HG02943 (cell line): ENCODE measurements around the gene OTOL1.

Experiments used
- ATAC-seq: cut with Tn5 transposase; IDR thresholded peaks from one replicate; pipeline ENCODE4 v1.9.1; 2021; ENCODE audit warnings: mild to moderate bottlenecking, low read depth, moderate library complexity; ENCODE audit not compliant: unreplicated experiment

The OTOL1 gene

DNA sequence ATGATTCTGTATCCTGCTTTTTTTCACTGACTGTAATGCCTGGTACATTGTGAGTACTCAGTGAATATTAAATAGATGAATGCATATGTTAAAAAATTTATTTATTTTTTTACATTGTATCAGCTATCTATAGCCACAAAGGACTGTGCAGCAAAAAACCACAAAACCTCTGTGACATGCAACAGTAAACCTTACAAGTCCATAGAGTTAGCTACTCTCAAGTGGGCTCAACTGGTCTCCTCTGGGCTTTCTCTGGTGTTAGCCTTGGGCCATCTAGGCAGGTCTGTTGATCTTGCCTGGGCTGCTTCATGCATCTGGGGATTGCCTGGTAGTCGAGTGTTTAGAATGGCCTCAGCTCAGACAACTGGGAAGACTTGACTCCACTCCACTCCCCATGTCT is 35.3 kb downstream of the OTOL1 start:
- no peak for ATAC-seq

DNA sequence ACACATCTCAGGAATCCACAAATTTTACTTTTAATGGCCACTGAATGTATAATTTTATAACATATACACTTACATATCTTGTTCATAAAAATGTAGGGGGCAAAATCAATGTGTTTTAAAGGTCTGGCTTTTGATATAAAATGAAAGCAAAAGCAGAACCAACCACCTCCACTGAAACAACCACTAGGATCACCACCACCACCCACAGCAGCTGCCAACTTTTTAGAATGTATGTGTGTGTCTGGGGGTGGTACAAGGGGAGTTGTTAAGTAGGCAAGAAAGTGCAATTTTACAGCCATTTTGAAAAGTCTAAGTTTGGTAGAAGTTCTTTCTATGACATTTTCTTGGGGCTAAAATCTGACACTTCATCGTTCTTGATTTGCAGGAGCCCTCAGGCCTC is 44.0 kb downstream of the OTOL1 start:
- ATAC-seq: no peak

DNA sequence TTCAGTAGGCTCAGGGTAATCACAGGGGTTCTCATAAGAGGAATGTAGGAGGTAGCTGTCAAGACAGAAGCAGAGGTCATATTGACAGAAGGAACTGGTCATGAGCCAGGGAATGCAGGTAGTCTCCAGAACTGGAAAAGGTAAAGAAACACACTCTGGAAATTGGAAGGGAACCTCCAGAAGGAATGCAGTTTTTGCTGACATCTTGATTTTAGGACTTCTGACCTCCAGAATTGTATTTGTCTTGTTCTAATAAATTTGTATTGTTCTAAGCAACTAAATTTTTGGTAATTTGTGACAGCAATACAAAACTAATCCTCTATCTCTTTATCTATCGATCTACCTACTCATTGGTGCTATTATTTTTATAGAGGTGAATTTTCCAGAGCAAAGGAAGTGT is 49.2 kb downstream of the OTOL1 start:
- no peak for ATAC-seq

DNA sequence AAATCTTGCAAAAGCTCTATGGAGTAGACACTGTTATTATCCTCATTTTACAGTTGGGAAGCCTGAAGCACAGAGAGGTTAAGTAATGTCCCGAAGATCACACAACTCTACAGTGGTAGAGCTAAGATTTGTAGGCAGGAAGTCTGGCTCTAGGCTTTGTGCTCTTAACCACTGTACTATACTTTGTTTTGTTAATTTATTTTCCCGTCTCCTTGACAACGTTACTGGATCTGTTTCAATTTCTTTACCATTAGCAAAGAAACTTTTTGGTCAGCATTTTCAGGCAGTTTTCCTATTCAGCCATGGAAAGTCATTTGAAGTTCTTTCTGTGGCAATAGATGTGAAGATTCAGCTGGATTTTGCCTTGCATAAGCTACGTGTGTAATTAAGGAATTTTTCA is 51.7 kb downstream of the OTOL1 start:
- ATAC-seq: no peak

DNA sequence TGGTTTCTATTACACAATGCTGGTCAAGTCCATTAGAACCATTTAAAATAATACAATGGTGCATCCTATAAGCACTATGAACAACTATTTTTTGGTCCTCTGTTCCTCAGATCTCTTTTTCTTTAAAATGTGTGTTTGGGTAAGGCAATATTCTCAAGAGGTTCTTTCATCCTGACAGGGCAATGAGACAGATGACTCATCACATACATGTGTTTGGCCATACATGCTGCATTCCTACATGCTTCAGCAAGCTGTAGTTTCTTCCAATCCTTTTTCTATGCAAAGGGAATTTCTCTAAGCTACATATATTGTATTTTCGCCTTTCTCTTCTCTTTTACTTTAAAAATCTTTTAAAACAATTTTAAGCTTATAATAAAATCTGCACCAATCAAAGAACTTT is 52.7 kb downstream of the OTOL1 start:
- no peak for ATAC-seq

DNA sequence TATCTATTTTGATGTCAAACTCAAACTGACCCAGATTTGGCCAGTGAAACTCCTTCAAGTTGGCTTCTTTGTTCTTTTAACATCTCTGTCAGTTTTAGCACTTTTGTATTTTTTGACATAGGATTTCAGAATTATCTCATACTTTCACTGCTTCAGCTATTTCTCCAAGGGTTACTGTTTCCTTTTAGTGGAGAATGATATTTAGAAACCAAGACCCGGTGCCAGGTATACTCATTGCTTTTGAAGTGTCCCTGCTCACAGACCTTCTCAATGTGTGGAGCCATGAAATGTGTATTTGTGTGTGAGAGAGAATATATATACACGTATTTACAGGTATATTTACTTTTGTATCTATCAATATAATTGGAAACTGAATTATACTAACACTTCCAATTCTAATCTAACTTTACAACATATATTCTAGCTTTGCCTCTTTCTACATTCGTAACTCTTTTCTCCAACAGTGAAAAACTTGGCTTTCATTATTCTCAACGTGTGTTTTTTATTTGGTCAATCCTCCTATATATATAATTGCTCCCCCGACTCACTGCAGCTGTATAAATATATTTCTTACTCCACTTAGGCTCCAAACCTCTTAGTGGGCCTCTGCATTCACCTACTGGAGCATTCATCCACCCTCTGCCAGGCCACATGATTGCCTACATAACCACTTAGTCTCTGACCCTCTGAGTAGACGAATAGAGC is 54.0 kb downstream of the OTOL1 start:
- ATAC-seq: no peak

DNA sequence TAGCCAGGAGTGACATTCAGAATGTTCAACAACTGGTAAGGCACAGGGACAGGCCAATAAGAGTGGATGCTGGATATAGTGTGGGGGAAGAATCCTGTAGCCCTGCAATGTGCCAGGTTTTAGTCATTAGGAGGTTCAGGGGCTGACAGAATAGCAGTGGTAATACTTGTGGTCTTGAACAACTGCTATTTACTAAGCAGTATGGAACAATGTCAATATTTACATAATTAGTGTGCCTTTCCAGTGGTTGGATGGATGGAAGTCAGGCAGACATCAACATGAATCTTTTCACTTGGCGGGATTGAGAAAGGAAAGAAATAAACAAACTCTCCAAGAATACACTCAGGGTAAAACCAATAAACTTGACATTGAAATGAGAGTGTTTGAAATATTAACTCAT is 55.1 kb downstream of the OTOL1 start:
- no peak for ATAC-seq

DNA sequence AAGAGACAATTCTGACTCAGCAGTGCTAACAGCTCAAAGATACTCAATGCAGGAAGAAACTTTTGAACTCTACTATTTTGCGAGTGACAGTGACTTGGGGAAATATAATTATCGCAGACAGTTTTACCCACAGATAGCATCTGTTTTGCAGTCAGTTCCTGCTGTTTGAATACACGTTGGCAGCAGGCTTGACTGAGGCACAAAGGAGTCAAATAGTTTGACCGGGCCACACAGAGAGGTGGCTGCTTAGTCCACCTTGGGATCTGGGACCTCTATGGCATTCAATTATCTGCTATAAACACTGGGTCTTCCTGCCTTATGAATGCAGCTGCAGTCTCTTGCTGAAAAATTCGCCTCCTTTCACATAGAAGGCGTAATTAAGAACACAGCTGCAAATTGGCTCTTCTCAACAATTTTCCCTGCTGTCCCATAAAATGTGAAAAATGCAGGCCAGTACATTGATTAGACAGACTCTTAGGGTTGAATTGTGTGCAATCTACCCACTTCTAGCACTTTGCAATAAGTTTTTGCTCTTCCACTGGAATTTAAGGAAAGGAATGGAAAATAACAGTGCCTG is 56.5 kb downstream of the OTOL1 start:
- no peak for ATAC-seq
